ENCODE measurements around the gene FGD3.

FGD3 gene

DNA sequence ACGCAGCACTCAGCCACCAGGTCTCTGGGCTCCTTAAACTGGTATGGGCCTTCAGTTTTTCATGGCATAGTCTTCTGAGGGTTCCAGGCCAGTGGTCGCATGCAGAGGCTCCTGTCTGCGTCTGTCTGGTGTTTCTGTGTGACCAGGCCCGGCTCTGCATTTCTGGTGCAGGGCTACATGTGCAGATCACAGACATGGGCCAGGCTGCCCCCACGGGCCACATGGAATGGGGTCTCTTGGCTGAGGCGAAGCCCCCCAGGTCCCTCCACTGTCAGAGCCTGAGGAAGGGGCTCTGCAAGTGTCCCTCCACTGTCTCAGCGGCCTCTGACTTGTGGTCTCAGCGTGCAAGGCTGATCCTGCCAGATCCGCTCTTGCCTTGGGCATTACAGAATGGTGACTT is 133.1 kb downstream of the FGD3 start:
- no peak for DNase-seq

GRCh38 chr9:93081081-93081529 is 133.8 kb downstream of the FGD3 start:
- no peak for DNase-seq

DNA sequence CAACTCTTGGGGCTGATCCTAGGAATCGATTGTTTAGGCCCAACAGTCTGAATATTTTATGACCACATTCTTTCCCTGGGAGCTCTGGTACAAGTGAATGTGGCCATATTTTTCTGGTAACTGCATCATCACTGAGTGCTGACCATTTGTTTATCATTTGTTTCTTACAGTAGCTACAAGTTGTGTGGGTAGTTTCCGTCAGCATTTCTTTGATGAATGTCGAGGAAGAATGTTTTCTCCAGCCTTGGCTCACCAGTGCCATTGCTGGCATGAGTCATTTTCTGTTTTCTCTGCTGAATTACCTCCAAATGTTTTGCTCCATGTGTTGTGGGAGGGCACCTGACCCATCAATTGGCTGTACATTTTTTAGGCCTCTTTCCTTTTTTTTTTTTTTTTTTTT is 134.6 kb downstream of the FGD3 start:
- no peak for DNase-seq

DNA sequence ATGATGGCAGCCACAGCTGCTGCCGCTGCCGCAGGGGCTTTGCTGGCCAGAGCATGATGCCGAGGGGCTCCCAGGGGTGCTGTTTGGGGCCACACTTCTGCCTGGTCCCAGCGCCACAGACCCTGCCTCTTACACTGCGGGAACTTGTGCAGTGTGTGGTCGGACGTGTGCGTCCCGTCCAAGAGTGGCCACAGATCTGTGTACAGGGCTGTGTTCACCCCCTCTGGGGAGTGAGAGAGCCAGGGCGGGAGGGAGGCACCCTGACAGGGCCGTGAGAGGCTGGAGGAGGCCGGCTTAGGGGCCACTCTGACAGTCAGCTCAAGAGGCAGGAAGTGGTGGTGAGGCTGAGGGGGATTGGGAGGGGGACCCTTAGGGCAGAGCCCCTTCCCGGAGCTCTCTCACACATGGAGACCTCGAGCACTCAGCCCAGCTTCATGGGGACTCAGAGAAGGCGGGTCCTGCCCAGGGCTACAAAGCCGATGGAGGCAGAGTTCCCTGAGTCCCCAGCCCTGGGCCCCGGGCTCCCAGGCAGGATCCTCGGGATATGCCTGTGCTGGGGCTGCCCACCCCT is 135.6 kb downstream of the FGD3 start:
- no peak for DNase-seq

- no peak for DNase-seq
Measured at GRCh38 chr9:93083592-93084470, 136.5 kb downstream of the FGD3 start.

DNA sequence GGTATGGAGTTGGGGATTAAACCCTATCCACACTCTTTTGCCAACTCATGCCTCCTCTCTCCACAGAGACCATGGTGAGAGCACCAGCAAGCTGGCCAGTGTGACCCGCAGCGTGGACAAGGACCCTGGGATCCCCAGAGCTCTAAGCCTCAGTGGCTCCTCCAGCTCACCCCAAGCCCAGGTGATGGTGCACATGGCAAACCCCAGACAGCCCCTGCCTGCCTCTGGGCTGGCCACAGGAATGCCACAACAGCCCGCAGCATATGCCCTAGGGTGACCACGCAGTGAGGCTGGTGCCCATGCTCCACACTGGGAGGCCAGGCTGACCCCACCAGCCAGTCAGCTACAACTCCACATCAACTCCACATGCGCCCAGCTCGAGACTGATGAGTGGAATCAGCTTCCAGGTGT is 137.2 kb downstream of the FGD3 start:
- DNase-seq = no peak

DNA sequence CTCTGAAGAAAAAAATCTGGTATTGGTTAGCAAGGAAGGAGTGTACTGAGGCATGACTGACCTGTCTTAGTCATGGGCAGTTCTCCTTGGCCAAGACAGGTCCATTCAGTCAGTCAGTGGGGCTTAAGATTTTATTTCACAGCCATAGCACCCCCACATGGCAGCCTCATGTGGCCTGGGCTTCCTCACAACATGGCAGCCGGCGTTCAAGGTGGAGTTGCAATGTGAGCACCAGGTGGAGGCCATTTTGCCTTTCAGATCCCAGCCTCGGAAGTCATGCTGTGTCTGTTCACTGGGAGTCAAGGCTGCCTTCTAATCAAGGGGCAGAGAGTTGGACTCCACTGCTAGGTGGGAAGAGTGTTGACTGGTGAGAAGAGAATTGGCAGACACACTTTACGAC is 138.4 kb downstream of the FGD3 start:
- no peak for DNase-seq
